MM.1S (cell line): ENCODE data around the gene ARV1.

Experiments
- CTCF ChIP-seq: fragments of 300-600 bp; sonication (generic); IDR thresholded peaks from 2 replicates; pipeline ENCODE4 v1.5.1; 2016; ENCODE audit warnings: antibody characterized with exemption, low read length, mixed read lengths
- EZH2phosphoT487 ChIP-seq: fragments of 300-600 bp; sonication (generic); IDR thresholded peaks from 2 replicates; pipeline ENCODE4 v1.6.1; 2018; ENCODE audit warnings: antibody characterized with exemption, low read length

- TF ChIP-seq EZH2phosphoT487 (no peak), CTCF (no peak)
Measured at GRCh38 chr1:231049121-231049979, 70.5 kb downstream of the ARV1 start.
